Thymus (tissue), 11 donors: ENCODE measurements around the gene PDCD4. TPM values are rescaled to one million over a fixed set of nuclear protein-coding genes. Genes with fewer than 3 reads are reported as not detected.
A peak's percentile ranks its signal among the peaks of the same experiment; 100 is the strongest.

ENCODE experiments used
- DNase-seq, 9 donors: peaks; one replicate each; pipeline ENCODE4 v3.0.0-alpha.2; 2013; ENCODE audit warnings: low spot score in 9 of 9, low read depth in 6 of 9, missing footprints in 1 of 9
- H3K27ac ChIP-seq, 2 donors: one replicate each; pipeline ENCODE4 v1.5.1; 2013; ENCODE audit warnings: control low read depth in 1 of 2, low read depth in 1 of 2, low read length in 1 of 2, mild to moderate bottlenecking in 1 of 2, moderate library complexity in 1 of 2
- H3K27me3 ChIP-seq, 2 donors: one replicate each; pipeline ENCODE4 v1.5.1; 2013; ENCODE audit warnings: low read length in 1 of 2; ENCODE audit not compliant: control insufficient read depth in 2 of 2, insufficient read depth in 1 of 2
- H3K36me3 ChIP-seq, 2 donors: one replicate each; pipeline ENCODE4 v1.5.1; 2013; ENCODE audit warnings: low read length in 1 of 2, mild to moderate bottlenecking in 1 of 2, moderate library complexity in 1 of 2; ENCODE audit not compliant: control insufficient read depth in 2 of 2, insufficient read depth in 2 of 2
- H3K4me1 ChIP-seq, 2 donors: one replicate each; pipeline ENCODE4 v1.5.1; 2013; ENCODE audit warnings: low read length in 2 of 2; ENCODE audit not compliant: control insufficient read depth in 2 of 2, insufficient read depth in 2 of 2
- H3K4me3 ChIP-seq, 2 donors: one replicate each; pipeline ENCODE4 v1.5.1; 2013; ENCODE audit warnings: low read length in 2 of 2, control low read depth in 1 of 2, mild to moderate bottlenecking in 1 of 2
- H3K9me3 ChIP-seq, 2 donors: one replicate each; pipeline ENCODE4 v1.5.1; 2013; ENCODE audit warnings: low read length in 1 of 2, mild to moderate bottlenecking in 1 of 2; ENCODE audit not compliant: control insufficient read depth in 2 of 2, insufficient read depth in 1 of 2
- WGBS: extraction: QIAGEN DNeasy Blood & Tissue Kit; methylation state at CpG from one replicate; pipeline ENCODE4 v1.1.7; 2013; 5-methylcytosine and 5-hydroxymethylcytosine counted together
- polyA plus RNA-seq: library from polyadenylated mRNA; stranded (reverse); fragments of 200-250 nt; gene quantifications from one replicate; pipeline ENCODE4 v1.2.3, GENCODE V29; 2013
- total RNA-seq: library from RNA; stranded (reverse); fragments of 120-200 nt; gene quantifications from one replicate; pipeline ENCODE4 v1.2.4, GENCODE V29; 2013
- donor health status: healthy.

PDCD4 gene
- total and polyA plus RNA-seq, 2 donors = 113 to 260 TPM

DNA sequence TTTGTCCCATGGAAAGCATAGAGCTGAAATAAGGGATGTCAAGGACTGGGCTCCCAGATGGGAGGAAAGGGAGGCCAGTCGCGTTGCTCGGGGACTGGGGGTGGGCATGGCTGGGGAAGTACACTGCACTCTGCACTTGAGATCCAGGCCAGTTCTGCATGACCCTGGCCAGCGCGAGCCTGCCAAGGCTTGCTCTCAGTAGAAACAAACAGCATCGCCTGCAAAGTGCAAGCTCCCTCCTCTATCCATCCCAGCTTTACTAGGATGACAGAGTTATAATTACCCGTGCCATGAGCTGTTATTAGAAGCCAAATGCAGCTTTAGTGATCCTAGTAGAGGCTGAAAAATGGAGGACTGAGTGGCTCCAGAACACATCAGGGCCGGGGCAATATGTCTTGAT lies 43.9 kb upstream of the PDCD4 start:
- no peak for DNase-seq
- H3K36me3 ChIP-seq = no peaks in the 10 kb centered on the region
- peaks cover 0 to 19% of the 10 kb centered on the region in 2 donors for H3K4me1 ChIP-seq
- no peaks in the 10 kb centered on the region for H3K9me3 ChIP-seq
- H3K4me3 ChIP-seq = no peak overlapping the region
- no peak overlapping the region for H3K27ac ChIP-seq
- no peaks in the 10 kb centered on the region for H3K27me3 ChIP-seq
- 95% methylated on average over 8 of the region's 8 CpGs for WGBS

DNA sequence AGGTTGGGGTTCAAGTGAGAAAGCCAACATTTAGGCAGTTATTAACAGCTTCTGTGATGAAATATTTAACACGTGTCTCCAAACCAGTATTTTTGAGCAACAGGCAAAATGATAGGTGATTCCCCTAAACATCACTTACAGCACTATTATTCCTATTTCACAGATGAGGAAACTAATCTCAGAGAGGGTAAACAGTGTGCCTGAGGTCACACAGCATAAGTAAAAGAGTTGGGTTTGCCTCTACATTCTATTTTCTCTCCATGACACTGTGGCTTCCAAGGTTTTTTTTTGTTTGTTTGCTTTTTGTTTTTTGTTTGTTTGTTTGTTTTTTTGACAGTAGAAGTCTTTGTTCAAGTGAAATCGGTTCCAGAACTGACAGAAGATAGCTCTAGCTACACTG lies 43.2 kb upstream of the PDCD4 start:
- no peak overlapping the region for H3K4me3 ChIP-seq
- H3K27ac ChIP-seq = no peak overlapping the region
- H3K36me3 ChIP-seq = no peaks in the 10 kb centered on the region
- H3K9me3 ChIP-seq = no peaks in the 10 kb centered on the region
- 74% methylated on average over 2 of the region's 2 CpGs for WGBS
- H3K27me3 ChIP-seq = no peaks in the 10 kb centered on the region
- no peak for DNase-seq
- peaks cover 0 to 22% of the 10 kb centered on the region in 2 donors for H3K4me1 ChIP-seq

DNA sequence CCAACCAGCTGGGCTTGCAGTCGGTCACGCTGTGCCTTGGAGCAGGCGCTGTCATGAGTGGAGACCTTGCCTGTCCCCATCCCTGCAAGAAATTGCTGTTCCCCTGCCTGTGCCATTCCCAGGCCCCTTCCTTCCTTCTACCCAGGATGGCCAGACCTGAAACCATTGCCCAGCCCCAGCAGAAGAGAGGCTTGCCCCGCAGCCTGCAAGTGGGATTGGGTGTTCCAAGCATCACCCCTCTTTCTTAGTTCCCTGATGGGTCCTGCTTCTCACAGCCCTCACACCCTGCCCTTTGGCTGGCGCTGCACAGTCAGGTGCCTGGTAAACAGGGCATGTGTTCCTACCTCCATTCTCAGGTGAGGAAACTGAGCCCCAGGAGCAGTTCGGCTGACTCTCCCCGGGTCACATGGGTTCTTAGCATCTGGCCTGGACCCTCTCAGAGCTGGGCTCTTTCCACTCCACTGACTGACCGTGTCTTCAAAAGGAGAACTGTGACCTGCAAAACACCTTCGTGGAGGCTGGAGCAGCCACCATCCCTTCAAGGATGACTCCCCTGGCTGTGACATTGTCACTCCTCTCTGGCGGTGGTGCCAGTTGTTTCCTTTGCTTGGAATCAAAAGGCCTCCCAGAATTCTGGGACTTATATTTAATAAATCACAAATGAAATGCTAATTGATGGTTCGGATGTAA lies 41.9 kb upstream of the PDCD4 start:
- Histone ChIP-seq H3K4me3 (no peak overlapping the region), H3K9me3 (no peaks in the 10 kb centered on the region), H3K27ac (no peak overlapping the region), H3K27me3 (no peaks in the 10 kb centered on the region), H3K36me3 (no peaks in the 10 kb centered on the region), H3K4me1 (peaks cover 6 to 36% of the 10 kb centered on the region in 2 donors)
- DNase-seq = no peak
- 91% methylated on average over 11 of the region's 11 CpGs for WGBS

DNA sequence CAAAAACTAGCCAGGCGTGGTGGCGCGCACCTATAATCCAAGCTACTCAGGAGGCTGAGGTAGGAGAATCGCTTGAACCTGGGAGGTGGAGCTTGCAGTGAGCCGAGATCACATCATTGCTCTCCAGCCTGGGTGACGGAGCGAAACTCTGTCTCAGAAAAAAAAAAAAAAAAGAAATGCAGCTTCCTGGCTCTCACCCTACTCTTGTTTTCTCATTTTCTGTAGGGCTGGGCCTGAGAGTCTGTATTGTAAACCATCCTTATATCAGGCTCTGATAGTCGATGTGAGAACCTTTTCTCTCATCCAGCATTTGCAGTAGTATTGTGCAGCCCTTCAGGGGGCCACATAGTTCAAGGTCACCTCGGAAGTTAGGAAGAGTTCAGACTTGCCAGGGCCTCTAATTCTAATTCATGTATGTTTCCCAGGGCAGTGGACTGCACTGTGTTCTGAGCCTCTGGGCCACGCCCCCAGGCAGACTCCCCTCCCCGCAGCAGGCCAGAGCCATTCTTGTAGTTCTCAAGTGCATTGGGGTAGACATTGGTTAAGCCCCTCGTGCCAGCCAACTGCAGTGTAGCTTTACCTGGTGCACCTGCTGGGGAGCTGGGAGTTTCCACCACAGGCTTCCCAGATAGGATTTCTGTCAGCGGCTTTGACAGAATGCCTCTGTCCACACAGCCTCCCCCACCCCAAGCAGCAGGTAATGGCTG lies 38.3 kb upstream of the PDCD4 start:
- no peak overlapping the region for H3K4me3 ChIP-seq
- peak overlapping the region; percentile 79 to 90 for H3K27ac ChIP-seq
- no peak for DNase-seq
- H3K36me3 ChIP-seq = no peaks in the 10 kb centered on the region
- no peaks in the 10 kb centered on the region for H3K27me3 ChIP-seq
- H3K4me1 ChIP-seq = peaks cover 6 to 60% of the 10 kb centered on the region in 2 donors
- no peaks in the 10 kb centered on the region for H3K9me3 ChIP-seq
- 94% methylated on average over 13 of the region's 13 CpGs for WGBS

DNA sequence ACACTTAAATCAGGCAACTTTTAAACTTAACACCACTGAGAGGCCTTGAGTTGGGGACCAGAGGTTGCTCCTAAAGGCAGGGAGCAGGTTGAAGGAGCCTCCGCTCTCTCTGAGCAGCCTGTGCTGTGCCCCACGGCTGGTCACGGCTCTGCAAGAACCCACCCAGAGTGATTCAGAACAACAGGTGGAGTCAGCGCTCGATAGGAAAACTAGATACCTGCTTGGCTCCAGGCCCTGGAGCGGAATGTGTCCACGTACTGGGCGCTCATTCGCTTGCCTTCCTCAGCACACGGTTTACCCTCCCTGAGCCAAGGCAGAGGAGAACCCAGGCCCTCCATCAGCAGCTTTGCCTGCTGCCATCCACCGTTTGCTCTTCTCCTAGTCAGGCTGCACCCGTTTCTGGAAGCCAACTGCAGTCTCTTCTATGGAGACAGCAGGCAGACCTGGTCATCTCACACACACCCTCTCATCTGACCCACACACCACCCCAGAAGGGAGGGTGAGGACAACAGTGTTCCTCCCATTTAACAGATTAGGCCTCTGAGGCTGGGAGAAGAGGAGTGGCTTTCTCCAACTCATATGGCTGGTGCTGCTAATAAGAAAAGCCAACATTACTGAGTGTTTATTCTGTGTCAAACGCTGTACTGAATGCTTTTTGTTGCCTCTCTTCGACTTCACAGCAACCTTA lies 37.6 kb upstream of the PDCD4 start:
- H3K27ac ChIP-seq = peak overlapping the region; percentile 90 to 91
- no peaks in the 10 kb centered on the region for H3K9me3 ChIP-seq
- no peak overlapping the region for H3K4me3 ChIP-seq
- no peak for DNase-seq
- no peaks in the 10 kb centered on the region for H3K27me3 ChIP-seq
- H3K36me3 ChIP-seq = no peaks in the 10 kb centered on the region
- WGBS = 94% methylated on average over 14 of the region's 14 CpGs
- peaks cover 6 to 55% of the 10 kb centered on the region in 2 donors for H3K4me1 ChIP-seq

DNA sequence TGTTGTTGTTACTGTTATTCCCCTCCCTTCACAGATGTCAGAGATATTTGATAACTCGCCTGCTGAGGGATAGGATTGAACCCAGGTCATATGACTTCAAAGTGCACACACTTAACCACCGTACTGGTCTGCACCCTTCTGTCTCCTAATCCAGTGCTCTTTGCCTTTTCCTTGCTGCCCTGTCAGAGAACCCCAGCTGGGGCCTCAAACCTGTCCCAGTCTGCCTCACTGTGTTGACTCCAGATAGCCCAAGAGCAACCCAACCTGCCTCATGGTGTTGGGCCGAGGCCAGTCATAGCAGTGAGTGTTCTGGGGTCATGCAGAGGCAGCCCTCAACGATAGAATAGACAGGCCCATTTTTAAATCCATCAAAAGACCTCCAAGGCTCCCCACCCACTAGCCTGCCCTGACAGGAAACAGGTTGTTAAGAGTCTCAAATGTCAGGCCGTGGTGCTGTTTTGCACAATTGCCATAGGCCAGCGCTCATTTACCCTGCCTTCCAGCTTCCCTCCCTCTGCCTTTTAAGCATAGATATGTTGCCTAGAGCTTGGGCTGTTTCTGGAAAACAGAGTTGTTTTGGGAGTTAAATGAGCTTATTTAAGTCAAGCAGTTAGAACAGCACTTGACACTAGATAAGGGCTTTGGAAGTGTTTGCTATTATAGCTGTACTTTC lies 37.0 kb upstream of the PDCD4 start:
- peak overlapping the region; percentile 90 to 91 for H3K27ac ChIP-seq

DNA sequence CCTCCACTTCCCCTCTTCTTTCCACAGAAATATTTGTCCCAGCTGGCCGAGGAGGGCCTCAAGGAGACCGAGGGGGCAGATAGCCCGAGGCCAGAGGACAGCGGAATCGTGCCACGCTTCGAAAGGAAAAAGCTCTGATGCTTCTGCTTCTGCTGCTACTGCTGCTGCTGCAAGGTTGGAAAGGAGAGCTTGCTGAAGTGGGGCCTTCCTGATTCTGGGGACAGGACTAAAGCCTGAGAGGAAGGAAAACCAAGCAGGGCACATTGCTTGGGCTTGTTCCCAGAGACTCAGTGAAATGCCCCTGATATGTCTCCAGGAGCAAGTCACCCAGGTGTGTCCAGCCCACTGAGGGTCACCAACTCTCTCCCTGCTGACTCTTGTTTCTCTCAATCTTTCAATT lies 35.9 kb upstream of the PDCD4 start:
- no peaks in the 10 kb centered on the region for H3K27me3 ChIP-seq
- no peak for DNase-seq
- H3K4me1 ChIP-seq = peaks cover 6 to 50% of the 10 kb centered on the region in 2 donors
- no peak overlapping the region for H3K4me3 ChIP-seq
- H3K36me3 ChIP-seq = no peaks in the 10 kb centered on the region
- no peaks in the 10 kb centered on the region for H3K9me3 ChIP-seq
- H3K27ac ChIP-seq = peak overlapping the region; percentile 71 to 90
- 85% methylated on average over 7 of the region's 7 CpGs for WGBS

More for the DNA sequence above, 37.0 kb upstream of the PDCD4 start:
- DNase-seq = peak; percentile 52 to 93 (median 75)
- H3K9me3 ChIP-seq = no peaks in the 10 kb centered on the region
- H3K4me1 ChIP-seq = peaks cover 6 to 52% of the 10 kb centered on the region in 2 donors
- H3K4me3 ChIP-seq = no peak overlapping the region
- no peaks in the 10 kb centered on the region for H3K27me3 ChIP-seq
- 48% methylated on average over 6 of the region's 6 CpGs for WGBS
- no peaks in the 10 kb centered on the region for H3K36me3 ChIP-seq

DNA sequence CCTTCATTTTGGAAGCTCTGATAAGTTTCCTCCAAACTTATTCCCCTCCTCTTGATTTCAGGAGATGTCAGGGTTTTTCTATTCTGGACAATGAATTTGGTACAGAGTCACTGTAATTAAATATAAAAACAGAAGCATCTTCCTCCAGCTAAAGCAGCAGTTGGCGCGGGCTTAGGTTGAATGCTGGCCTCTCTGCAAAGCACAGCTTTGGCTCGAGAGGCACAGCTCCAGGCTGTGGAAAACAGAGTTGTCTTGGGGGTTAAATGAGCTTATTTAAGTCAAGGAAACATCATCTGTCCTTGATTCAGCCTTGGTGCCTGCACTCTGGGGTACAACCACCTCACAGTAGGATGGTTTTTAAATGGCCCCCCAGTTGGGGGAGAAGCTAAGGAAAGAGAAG lies 35.0 kb upstream of the PDCD4 start:
- H3K36me3 ChIP-seq = no peaks in the 10 kb centered on the region
- 98% methylated on average over 3 of the region's 3 CpGs for WGBS
- peak overlapping the region in 1 of 2 donors; percentile 61 for H3K27ac ChIP-seq
- DNase-seq = no peak
- no peaks in the 10 kb centered on the region for H3K27me3 ChIP-seq
- H3K9me3 ChIP-seq = no peaks in the 10 kb centered on the region
- no peak overlapping the region for H3K4me3 ChIP-seq
- peaks cover 6 to 47% of the 10 kb centered on the region in 2 donors for H3K4me1 ChIP-seq
